ENCODE measurements around the gene CBFB. TPM values are rescaled to one million over a fixed set of nuclear protein-coding genes. Genes with fewer than 3 reads are reported as not detected.

CBFB gene
- total RNA-seq, 1 experiment from 2014 or later = 185 TPM

GRCh38 chr16:66996324-66996982 lies 32.5 kb upstream of the CBFB start:
- BruUV-seq (replicated peaks) = no TSS peak
- TF ChIP-seq EZH2 (IDR thresholded peaks at IDR 0.05; ENCODE audit: borderline replicate concordance, low read depth, low read length, poor library complexity, severe bottlenecking) = no peak
- TF ChIP-seq CTCF (conservative IDR thresholded peaks at IDR 0.05; ENCODE audit: low read depth, low read length) = no peak
- intact Hi-C loops (cut with micrococcal nuclease; ENCODE audit: unreplicated experiment) = no loop called here
- H3K36me3 ChIP-seq (ENCODE audit: insufficient read depth, low read length, poor library complexity, severe bottlenecking) = no peaks in the 10 kb centered on the region
- ChIA-PET CTCF (no interaction called here), POLR2A (ENCODE audit: low non-redundant PET) (no interaction called here)
- H3K9me3 ChIP-seq (ENCODE audit: low read depth, low read length, poor library complexity, severe bottlenecking) = no peaks in the 10 kb centered on the region
- no peaks in the 10 kb centered on the region for H3K4me1 ChIP-seq (ENCODE audit: insufficient read depth, low read length, poor library complexity, severe bottlenecking)
- no peak overlapping the region for H3K27ac ChIP-seq (ENCODE audit: low read depth, low read length, poor library complexity, severe bottlenecking)
- DNase-seq (ENCODE audit: low spot score) = no peak
- no peak overlapping the region for H3K4me3 ChIP-seq (ENCODE audit: low read depth, low read length, poor library complexity, severe bottlenecking)
- H3K27me3 ChIP-seq (replicated peaks; ENCODE audit: insufficient read depth, low read depth, low read length, poor library complexity) = no peaks in the 10 kb centered on the region

GRCh38 chr16:66996983-66997358 lies 32.0 kb upstream of the CBFB start:
- TF ChIP-seq CTCF (conservative IDR thresholded peaks at IDR 0.05; ENCODE audit: low read depth, low read length) = no peak
- no peak for TF ChIP-seq EZH2 (IDR thresholded peaks at IDR 0.05; ENCODE audit: borderline replicate concordance, low read depth, low read length, poor library complexity, severe bottlenecking)
- ChIA-PET POLR2A (ENCODE audit: low non-redundant PET) (no interaction called here), CTCF (no interaction called here)
- Histone ChIP-seq H3K27me3 (replicated peaks; ENCODE audit: insufficient read depth, low read depth, low read length, poor library complexity) (no peaks in the 10 kb centered on the region), H3K4me1 (ENCODE audit: insufficient read depth, low read length, poor library complexity, severe bottlenecking) (no peaks in the 10 kb centered on the region), H3K36me3 (ENCODE audit: insufficient read depth, low read length, poor library complexity, severe bottlenecking) (no peaks in the 10 kb centered on the region), H3K27ac (ENCODE audit: low read depth, low read length, poor library complexity, severe bottlenecking) (no peak overlapping the region), H3K4me3 (ENCODE audit: low read depth, low read length, poor library complexity, severe bottlenecking) (no peak overlapping the region), H3K9me3 (ENCODE audit: low read depth, low read length, poor library complexity, severe bottlenecking) (no peaks in the 10 kb centered on the region)
- intact Hi-C loops (cut with micrococcal nuclease; ENCODE audit: unreplicated experiment) = no loop called here
- no TSS peak for BruUV-seq (replicated peaks)
- no peak for DNase-seq (ENCODE audit: low spot score)

- Histone ChIP-seq H3K36me3 (ENCODE audit: insufficient read depth, low read length, poor library complexity, severe bottlenecking) (no peaks in the 10 kb centered on the region), H3K9me3 (ENCODE audit: low read depth, low read length, poor library complexity, severe bottlenecking) (no peaks in the 10 kb centered on the region), H3K4me1 (ENCODE audit: insufficient read depth, low read length, poor library complexity, severe bottlenecking) (no peaks in the 10 kb centered on the region), H3K4me3 (ENCODE audit: low read depth, low read length, poor library complexity, severe bottlenecking) (peak overlapping the region; percentile 41), H3K27me3 (replicated peaks; ENCODE audit: insufficient read depth, low read depth, low read length, poor library complexity) (no peaks in the 10 kb centered on the region), H3K27ac (ENCODE audit: low read depth, low read length, poor library complexity, severe bottlenecking) (no peak overlapping the region)
- BruUV-seq (replicated peaks) = no TSS peak
- intact Hi-C loops (cut with micrococcal nuclease; ENCODE audit: unreplicated experiment) = no loop called here
- DNase-seq (ENCODE audit: low spot score) = peak; percentile 57
- TF ChIP-seq EZH2 (IDR thresholded peaks at IDR 0.05; ENCODE audit: borderline replicate concordance, low read depth, low read length, poor library complexity, severe bottlenecking) (no peak), CTCF (conservative IDR thresholded peaks at IDR 0.05; ENCODE audit: low read depth, low read length) (no peak)
- CTCF ChIA-PET = interaction anchor here (0.5 kb wide), 1 partner anchor 13 kb away, joined by 3 read pairs; no protein-coding TSS in a partner anchor
- POLR2A ChIA-PET (ENCODE audit: low non-redundant PET) = no interaction called here
These were observed 28.3 kb upstream of the CBFB start for GRCh38 chr16:67000384-67001351.
